H9 (cell line): ENCODE data around the gene RPL37. TPM values are rescaled to one million over a fixed set of nuclear protein-coding genes. Genes with fewer than 3 reads are reported as not detected.
A peak's percentile ranks its signal among the peaks of the same experiment; 100 is the strongest.

Source experiments
- DNase-seq: peaks from one replicate; pipeline ENCODE4 v3.0.0-alpha.2; 2017
- H2AFZ ChIP-seq: one replicate; pipeline ENCODE4 v1.6.1; 2013; ENCODE audit warnings: mild to moderate bottlenecking, low read length, control low read depth, moderate library complexity
- H2AK5ac ChIP-seq: 2 replicates; pipeline ENCODE4 v1.6.1; 2013; ENCODE audit warnings: low read length, control low read depth, mixed read lengths; ENCODE audit not compliant: insufficient read length
- H2BK120ac ChIP-seq: one replicate; pipeline ENCODE4 v1.6.1; 2013; ENCODE audit warnings: low read depth, mild to moderate bottlenecking, low read length, control low read depth, inconsistent platforms; ENCODE audit not compliant: poor library complexity, severe bottlenecking
- H2BK12ac ChIP-seq: 2 replicates; pipeline ENCODE4 v1.6.1; 2013; ENCODE audit warnings: low read length, control low read depth, mixed read lengths, low read depth; ENCODE audit not compliant: insufficient read length
- H2BK15ac ChIP-seq: 2 replicates; pipeline ENCODE4 v1.6.1; 2013; ENCODE audit warnings: low read depth, low read length, control low read depth
- H2BK20ac ChIP-seq: one replicate; pipeline ENCODE4 v1.6.1; 2013; ENCODE audit warnings: low read depth, mild to moderate bottlenecking, low read length, control low read depth, inconsistent platforms; ENCODE audit not compliant: poor library complexity, severe bottlenecking
- H2BK5ac ChIP-seq: 2 replicates; pipeline ENCODE4 v1.6.1; 2013; ENCODE audit warnings: low read length, control low read depth, mixed read lengths; ENCODE audit not compliant: insufficient read length
- H3K14ac ChIP-seq: 2 replicates; pipeline ENCODE4 v1.6.1; 2013; ENCODE audit warnings: low read length, control low read depth; ENCODE audit not compliant: insufficient read depth
- H3K18ac ChIP-seq: 2 replicates; pipeline ENCODE4 v1.6.1; 2013; ENCODE audit warnings: low read depth, mild to moderate bottlenecking, mixed read lengths, low read length, control low read depth; ENCODE audit not compliant: insufficient read length
- H3K23ac ChIP-seq: 2 replicates; pipeline ENCODE4 v1.6.1; 2013; ENCODE audit warnings: low read length, control low read depth, mixed read lengths, low read depth; ENCODE audit not compliant: insufficient read length
- H3K23me2 ChIP-seq: 2 replicates; pipeline ENCODE4 v1.6.1; 2013; ENCODE audit warnings: low read depth, mild to moderate bottlenecking, mixed read lengths, low read length, control low read depth; ENCODE audit not compliant: insufficient read length, poor library complexity, severe bottlenecking
- H3K27ac ChIP-seq: 2 replicates; pipeline ENCODE4 v1.5.1; 2013; ENCODE audit warnings: low read length, control low read depth, mixed read lengths, low read depth; ENCODE audit not compliant: insufficient read length
- H3K27me3 ChIP-seq: 2 replicates; pipeline ENCODE4 v1.6.1; 2013; ENCODE audit warnings: low read length, control low read depth, inconsistent platforms; ENCODE audit not compliant: insufficient read depth
- H3K4ac ChIP-seq: 2 replicates; pipeline ENCODE4 v1.6.1; 2013; ENCODE audit warnings: low read depth, mild to moderate bottlenecking, control low read depth, inconsistent platforms, low read length, moderate library complexity
- H3K4me1 ChIP-seq: 2 replicates; pipeline ENCODE4 v1.6.1; 2013; ENCODE audit warnings: low read length, control low read depth, inconsistent platforms; ENCODE audit not compliant: insufficient read depth
- H3K4me2 ChIP-seq: 2 replicates; pipeline ENCODE4 v1.6.1; 2013; ENCODE audit warnings: low read length, control low read depth, mixed read lengths; ENCODE audit not compliant: insufficient read length, insufficient read depth
- H3K56ac ChIP-seq: 2 replicates; pipeline ENCODE4 v1.6.1; 2013; ENCODE audit warnings: low read depth, mild to moderate bottlenecking, mixed read lengths, low read length, control low read depth; ENCODE audit not compliant: insufficient read length
- H3K79me1 ChIP-seq: 2 replicates; pipeline ENCODE4 v1.6.1; 2013; ENCODE audit warnings: low read depth, mild to moderate bottlenecking, moderate library complexity, low read length, control low read depth, inconsistent platforms; ENCODE audit not compliant: insufficient read depth, poor library complexity, severe bottlenecking
- H3K79me2 ChIP-seq: 2 replicates; pipeline ENCODE4 v1.6.1; 2013; ENCODE audit warnings: low read length, control low read depth, inconsistent platforms; ENCODE audit not compliant: insufficient read depth
- H3K9ac ChIP-seq: 2 replicates; pipeline ENCODE4 v1.6.1; 2013; ENCODE audit warnings: low read length, control low read depth, mixed read lengths; ENCODE audit not compliant: insufficient read length; ENCODE audit errors: extremely low read depth
- H3K9me3 ChIP-seq: one replicate; pipeline ENCODE4 v1.6.1; 2013; ENCODE audit warnings: low read depth, low read length, inconsistent platforms; ENCODE audit not compliant: control insufficient read depth
- H3T11ph ChIP-seq: one replicate; pipeline ENCODE4 v1.6.1; 2013; ENCODE audit warnings: mild to moderate bottlenecking, low read length, control low read depth, inconsistent platforms
- H4K20me1 ChIP-seq: one replicate; pipeline ENCODE4 v1.6.1; 2013; ENCODE audit not compliant: control insufficient read depth, insufficient read length, insufficient read depth
- H4K5ac ChIP-seq: 2 replicates; pipeline ENCODE4 v1.6.1; 2013; ENCODE audit warnings: low read depth, mild to moderate bottlenecking, mixed read lengths, low read length, control low read depth; ENCODE audit not compliant: insufficient read length
- H4K8ac ChIP-seq: replicated peaks from 2 replicates; pipeline ENCODE4 v1.6.1; 2013; ENCODE audit warnings: low read length, control low read depth, mixed read lengths, low read depth; ENCODE audit not compliant: insufficient read length
- H4K91ac ChIP-seq: 2 replicates; pipeline ENCODE4 v1.6.1; 2013; ENCODE audit warnings: low read depth, mild to moderate bottlenecking, moderate library complexity, mixed read lengths, low read length, control low read depth; ENCODE audit not compliant: insufficient read length
- H3K27ac Mint-ChIP-seq, 3 experiments: 2 replicates in 2 of 3; 3 replicates in 1 of 3; pipeline ENCODE4 v1.8.0; 2020 to 2021; ENCODE audit warnings: mixed read lengths in 3 of 3, mild to moderate bottlenecking in 1 of 3, moderate library complexity in 1 of 3
- H3K27me3 Mint-ChIP-seq: 2 replicates; pipeline ENCODE4 v1.8.0; 2021; ENCODE audit warnings: low read depth, mild to moderate bottlenecking, moderate library complexity, mixed read lengths
- H3K36me3 Mint-ChIP-seq, 3 experiments: 2 replicates in 2 of 3; 3 replicates in 1 of 3; pipeline ENCODE4 v1.8.0; 2020 to 2021; ENCODE audit warnings: low read depth in 3 of 3, mixed read lengths in 3 of 3; ENCODE audit not compliant: insufficient read depth in 1 of 3
- H3K4me1 Mint-ChIP-seq, 2 experiments: 2 replicates each; pipeline ENCODE4 v1.8.0; 2020; ENCODE audit warnings: mixed read lengths in 2 of 2
- H3K4me3 Mint-ChIP-seq, 2 experiments: 2 replicates in 1 of 2; 3 replicates in 1 of 2; pipeline ENCODE4 v1.8.0; 2020 to 2021; ENCODE audit warnings: mild to moderate bottlenecking in 2 of 2, mixed read lengths in 2 of 2, moderate library complexity in 1 of 2
- H3K9me3 Mint-ChIP-seq, 2 experiments: 2 replicates in 1 of 2; 3 replicates in 1 of 2; pipeline ENCODE4 v1.8.0; 2020; ENCODE audit warnings: mild to moderate bottlenecking in 2 of 2, mixed read lengths in 2 of 2, moderate library complexity in 1 of 2
- CTCF ChIP-seq: fragments of 200-600 bp; sonication (generic); conservative IDR thresholded peaks from 3 replicates; pipeline ENCODE4 v1.8.0; 2021; ENCODE audit warnings: antibody characterized with exemption, mild to moderate bottlenecking
- WGBS: extraction: QIAGEN DNeasy Blood & Tissue Kit; methylation state at CpG from one replicate; pipeline ENCODE4 v1.1.7; 2013; ENCODE audit warnings: missing lambda C conversion rate, low lambda C conversion rate, mixed read lengths; ENCODE audit not compliant: insufficient read length; ENCODE audit errors: extremely low coverage; 5-methylcytosine and 5-hydroxymethylcytosine counted together
- total RNA-seq: library from RNA; stranded (reverse); gene quantifications from 2 replicates; pipeline ENCODE4 v1.2.1, GENCODE V29; 2021

The RPL37 gene
- total RNA-seq, 1 experiment from 2014 or later = 1,735 TPM

GRCh38 chr5:40797273-40798011, 37.6 kb downstream of the RPL37 start:
- Histone ChIP-seq H2BK20ac (no peak overlapping the region), H4K20me1 (no peaks in the 10 kb centered on the region), H2BK5ac (peak overlapping the region; percentile 97), H3K27ac (peak overlapping the region; percentile 92), H3T11ph (no peak overlapping the region), H4K8ac (no peak overlapping the region), H3K23ac (no peak overlapping the region), H3K4ac (no peak overlapping the region; the same call in 1 of the 2 replicates), H3K4me1 (no peaks in the 10 kb centered on the region; the same call in 1 of the 2 replicates), H4K91ac (no peak overlapping the region), H2BK12ac (no peak overlapping the region), H4K5ac (peak overlapping the region; percentile 75), H3K79me2 (peaks cover 32% of the 10 kb centered on the region; the same call in 1 of the 2 replicates), H3K27me3 (no peaks in the 10 kb centered on the region), H2BK15ac (no peak overlapping the region; the same call in 1 of the 2 replicates), H3K56ac (peak overlapping the region; percentile 70), H3K79me1 (no peaks in the 10 kb centered on the region), H3K9me3 (no peaks in the 10 kb centered on the region), H3K23me2 (peaks cover 9% of the 10 kb centered on the region), H3K14ac (peak overlapping the region; percentile 100), H2AK5ac (no peak overlapping the region), H3K9ac (peak overlapping the region; percentile 97), H3K18ac (peak overlapping the region; percentile 99), H2BK120ac (no peak overlapping the region), H3K4me2 (peak overlapping the region; percentile 83), H2AFZ (no peak overlapping the region)
- Mint-ChIP-seq H3K36me3 (peaks cover 9 to 17% (median 15%) of the 10 kb centered on the region in 3 experiments), H3K4me3 (peak overlapping the region; percentile 90 to 93), H3K27me3 (peaks cover 6% of the 10 kb centered on the region; the same call in 1 of the 2 replicates), H3K4me1 (peaks cover 16 to 32% of the 10 kb centered on the region in 2 experiments), H3K27ac (peak overlapping the region; percentile 97 to 98 (median 97)), H3K9me3 (peaks cover 0 to 2% of the 10 kb centered on the region in 2 experiments; a peak in 1 of 5 replicates)
- no peak for TF ChIP-seq CTCF
- DNase-seq = no peak
- no CpG with 5 or more reads among the region's 56 CpGs for WGBS
